ENCODE results near the gene LRMDA.

GRCh38 chr10:75717126-75717916, 285.9 kb downstream of the LRMDA start:
- TF ChIP-seq, protein P1, sequence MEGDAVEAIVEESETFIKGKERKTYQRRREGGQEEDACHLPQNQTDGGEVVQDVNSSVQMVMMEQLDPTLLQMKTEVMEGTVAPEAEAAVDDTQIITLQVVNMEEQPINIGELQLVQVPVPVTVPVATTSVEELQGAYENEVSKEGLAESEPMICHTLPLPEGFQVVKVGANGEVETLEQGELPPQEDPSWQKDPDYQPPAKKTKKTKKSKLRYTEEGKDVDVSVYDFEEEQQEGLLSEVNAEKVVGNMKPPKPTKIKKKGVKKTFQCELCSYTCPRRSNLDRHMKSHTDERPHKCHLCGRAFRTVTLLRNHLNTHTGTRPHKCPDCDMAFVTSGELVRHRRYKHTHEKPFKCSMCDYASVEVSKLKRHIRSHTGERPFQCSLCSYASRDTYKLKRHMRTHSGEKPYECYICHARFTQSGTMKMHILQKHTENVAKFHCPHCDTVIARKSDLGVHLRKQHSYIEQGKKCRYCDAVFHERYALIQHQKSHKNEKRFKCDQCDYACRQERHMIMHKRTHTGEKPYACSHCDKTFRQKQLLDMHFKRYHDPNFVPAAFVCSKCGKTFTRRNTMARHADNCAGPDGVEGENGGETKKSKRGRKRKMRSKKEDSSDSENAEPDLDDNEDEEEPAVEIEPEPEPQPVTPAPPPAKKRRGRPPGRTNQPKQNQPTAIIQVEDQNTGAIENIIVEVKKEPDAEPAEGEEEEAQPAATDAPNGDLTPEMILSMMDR (IDR thresholded peaks at IDR 0.05; ENCODE audit: low read depth, low read length): no peak
- no peak for TF ChIP-seq EZH2phosphoT487 (IDR thresholded peaks at IDR 0.05; ENCODE audit: low read depth)

Data from OCI-LY3 (cell line).